HG03469 (cell line): ENCODE data around the gene CACNG7.

Experiments used
- ATAC-seq: cut with Tn5 transposase; IDR thresholded peaks from one replicate; pipeline ENCODE4 v1.9.1; 2021; ENCODE audit warnings: mild to moderate bottlenecking, moderate library complexity, moderate number of reproducible peaks; ENCODE audit not compliant: unreplicated experiment

Gene CACNG7

DNA sequence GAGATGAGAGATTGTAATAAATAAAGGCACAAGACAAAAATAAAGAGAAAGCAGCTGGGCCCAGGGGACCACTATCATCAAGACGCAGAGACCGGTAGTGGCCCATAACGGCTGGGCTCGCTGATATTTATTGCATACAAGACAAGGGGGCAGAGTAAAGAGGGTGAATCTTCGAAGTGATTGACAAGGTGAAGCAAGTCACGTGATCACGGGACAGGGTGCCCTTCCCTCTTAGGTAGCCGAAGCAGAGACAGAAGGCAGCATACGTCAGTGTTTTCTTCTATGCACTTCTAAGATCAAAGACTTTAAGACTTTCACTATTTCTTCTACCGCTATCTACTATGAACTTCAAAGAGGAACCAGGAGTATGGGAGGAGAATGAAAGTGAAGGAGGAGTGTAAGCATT, 31.7 kb upstream of the CACNG7 start:
- ATAC-seq: no peak

DNA sequence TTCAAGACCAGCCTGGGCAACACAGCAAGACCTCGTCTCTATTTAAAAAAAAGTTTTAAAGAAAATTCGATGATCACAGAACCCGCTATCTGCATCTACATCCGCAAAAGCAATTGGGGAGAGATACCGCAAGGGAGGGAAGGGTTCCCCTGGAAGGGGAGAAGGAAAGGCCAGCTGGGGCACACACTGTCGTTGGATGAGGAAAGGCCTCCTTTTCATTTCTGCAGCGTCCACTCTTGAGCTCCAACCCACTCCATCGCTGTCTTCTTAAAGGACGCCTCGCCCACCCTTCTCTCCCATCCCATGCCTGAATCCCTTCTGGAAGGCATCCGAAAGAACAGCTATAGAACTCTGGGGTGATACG, 30.3 kb upstream of the CACNG7 start:
- no peak for ATAC-seq

DNA sequence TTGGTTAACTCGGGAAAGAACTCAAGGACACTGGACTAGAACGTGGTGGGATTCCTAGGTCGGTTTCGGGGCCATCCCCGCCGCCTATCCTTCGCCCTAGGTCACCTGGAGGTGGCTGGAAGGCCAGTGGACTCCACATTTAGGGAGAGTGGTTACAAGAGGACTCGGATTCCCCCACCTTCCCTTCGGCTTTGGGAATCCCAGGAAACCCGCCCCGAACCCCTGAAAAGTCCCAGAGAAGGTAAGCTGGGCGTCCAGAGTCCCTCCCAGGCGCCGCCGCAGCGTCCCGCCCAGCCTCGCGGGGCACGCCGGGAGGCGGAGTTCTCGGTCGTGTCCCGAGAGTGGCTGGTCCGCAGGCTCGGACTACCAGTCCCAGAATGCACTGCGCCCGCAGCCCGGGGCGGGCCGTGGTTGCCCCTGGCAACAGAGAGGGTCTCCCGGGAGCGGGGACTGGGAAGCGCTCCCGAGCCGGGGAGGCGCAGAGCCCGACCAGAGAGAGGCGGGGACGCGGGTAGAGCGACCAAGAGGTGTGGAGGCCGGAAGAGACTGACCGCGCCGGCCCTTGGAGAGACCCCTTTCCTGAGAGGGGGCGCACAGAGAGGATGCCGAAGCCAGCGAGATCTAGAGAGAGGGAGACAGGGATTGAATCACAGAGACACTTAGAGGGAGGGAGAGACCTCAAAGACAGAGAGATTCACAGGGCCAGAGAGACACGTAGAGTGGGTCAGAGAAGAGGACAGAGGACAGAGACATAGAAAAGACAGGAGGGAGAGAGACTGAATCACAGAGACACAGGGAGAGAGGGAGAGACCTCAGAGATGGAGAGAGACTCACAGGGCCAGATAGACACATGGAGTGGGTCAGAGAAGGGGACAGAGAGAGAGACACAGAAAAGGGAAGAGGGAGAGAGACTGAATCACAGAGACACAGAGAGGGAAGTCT, 29.7 kb upstream of the CACNG7 start:
- ATAC-seq: peak; percentile 78

DNA sequence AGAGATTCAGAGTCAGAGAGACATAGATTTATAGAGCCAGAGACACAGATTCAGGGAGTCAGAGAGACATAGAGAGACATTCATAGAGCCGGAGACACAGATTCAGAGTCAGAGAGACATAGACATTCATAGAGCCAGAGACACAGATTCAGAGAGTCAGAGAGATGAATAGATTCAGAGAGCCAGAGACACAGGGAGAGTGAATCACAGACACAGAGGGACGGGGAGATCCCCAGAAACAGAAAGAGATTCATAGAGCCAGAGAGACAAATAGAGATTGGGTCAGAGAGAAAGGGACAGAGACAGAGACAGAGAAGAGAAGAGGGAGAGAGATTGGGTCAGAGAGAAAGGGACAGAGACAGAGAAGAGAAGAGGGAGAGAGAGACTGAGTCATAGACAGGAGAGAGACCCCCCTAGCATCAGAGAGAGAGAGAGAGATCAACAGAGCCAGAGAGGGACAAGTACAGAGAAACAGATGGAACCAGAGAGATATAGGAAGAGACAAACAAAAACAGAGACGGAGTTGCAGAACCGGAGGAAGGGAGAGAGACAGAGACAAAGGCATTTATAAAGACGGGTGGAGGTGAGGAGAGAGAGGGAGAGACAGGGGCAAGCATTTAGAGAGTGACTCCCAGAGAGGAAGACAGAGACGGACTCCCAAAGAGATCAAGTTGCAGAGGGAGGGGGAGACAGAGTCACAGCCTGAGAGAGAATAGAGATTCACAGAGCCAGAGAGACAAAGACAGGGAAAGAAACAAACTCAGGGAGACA, 28.2 kb upstream of the CACNG7 start:
- ATAC-seq: no peak

DNA sequence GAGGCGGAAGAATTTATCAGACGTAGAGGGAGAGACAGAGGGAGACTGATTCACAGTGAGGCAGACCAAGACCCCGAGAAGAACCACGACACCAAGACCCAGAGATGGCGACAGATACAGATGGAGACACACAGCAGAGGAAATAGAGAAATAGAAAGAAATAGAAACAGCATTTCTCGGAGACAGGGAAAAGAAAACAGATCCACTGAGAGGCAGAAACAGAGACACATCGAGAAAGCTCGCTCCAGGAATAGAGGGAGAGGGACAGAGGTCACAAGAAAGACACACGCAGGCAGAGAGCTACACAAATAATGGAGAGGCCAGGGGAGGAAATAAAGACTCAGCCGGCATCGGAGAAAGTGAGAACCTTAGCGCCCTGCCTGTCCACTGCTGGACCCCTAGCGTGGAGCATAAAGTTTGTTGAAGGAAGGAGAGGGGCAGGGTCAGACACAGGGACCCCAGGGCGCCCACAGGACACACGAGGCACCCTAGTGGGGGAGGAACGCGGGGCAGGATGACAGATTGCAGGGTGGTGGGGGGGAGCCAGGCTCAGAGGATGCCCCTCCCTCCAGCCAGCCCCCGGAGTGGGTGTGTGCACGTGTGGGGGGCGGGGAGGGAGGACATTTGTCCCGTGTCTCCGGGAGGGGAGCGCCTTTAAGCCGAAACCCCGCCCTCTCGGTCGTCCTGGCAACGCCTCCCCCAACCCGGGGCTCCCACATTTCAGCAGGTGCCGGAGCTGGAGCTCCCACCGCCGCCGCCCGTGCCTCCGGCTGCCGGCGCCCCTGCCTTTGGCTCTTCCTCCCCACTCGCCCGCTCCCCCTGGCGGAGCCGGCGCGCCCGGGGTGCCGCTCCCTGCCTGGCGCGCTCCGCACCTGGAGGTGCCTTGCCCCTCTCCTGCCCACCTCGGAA, 27.3 kb upstream of the CACNG7 start, which contains the start of gene PRKCG:
TSS of gene PRKCG (plus strand) at position 716 of the 909 bp plus-strand sequence. CDS start 298 bp downstream, outside the sequence.
- no peak for ATAC-seq

DNA sequence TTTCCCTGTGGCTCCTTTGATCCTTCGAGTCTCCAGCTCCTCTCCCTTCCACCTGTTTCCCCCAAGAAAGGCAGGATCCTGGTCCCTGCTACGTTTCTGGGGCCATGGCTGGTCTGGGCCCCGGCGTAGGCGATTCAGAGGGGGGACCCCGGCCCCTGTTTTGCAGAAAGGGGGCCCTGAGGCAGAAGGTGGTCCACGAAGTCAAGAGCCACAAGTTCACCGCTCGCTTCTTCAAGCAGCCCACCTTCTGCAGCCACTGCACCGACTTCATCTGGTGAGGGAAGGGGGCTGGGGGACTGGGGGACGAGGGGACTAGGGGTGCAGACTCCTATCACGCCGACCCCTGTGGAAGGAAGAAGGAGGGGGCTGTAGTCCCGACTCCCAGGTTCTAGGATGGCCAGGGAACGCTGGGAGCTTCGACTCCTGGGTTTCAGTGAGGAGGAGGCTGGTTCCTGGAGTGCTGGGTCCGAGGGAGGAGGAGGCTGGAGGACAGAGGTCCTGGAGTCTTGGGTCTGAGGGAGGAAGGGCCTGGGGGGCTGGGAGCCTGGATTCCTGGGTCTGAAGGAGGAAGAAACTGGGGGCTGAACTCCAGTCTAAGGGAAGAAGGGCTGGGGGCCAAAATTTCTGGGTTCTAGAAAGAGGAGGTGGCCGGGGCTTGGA, 26.6 kb upstream of the CACNG7 start:
- no peak for ATAC-seq

DNA sequence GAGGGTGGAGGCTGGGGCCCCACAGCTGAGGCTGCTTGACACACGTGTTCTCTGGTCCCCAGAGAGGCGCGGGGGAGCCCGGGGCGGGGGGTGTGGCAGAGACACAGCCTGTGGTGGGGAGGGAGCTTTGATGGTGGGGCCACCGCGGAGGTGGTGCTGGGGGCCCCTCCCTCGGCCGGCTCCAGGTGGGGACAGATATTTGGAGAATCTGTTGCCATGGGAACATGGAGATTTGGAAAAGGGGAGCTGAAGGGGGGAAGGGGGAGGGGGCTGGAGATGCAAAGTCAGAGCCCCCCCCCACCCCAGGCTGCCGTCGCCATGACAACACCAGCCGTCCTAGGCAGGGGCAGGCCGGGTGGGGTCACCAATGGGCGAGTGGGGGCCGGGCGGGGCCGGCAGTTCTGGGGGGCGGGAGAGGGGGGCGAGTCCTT, 25.8 kb upstream of the CACNG7 start:
- no peak for ATAC-seq

DNA sequence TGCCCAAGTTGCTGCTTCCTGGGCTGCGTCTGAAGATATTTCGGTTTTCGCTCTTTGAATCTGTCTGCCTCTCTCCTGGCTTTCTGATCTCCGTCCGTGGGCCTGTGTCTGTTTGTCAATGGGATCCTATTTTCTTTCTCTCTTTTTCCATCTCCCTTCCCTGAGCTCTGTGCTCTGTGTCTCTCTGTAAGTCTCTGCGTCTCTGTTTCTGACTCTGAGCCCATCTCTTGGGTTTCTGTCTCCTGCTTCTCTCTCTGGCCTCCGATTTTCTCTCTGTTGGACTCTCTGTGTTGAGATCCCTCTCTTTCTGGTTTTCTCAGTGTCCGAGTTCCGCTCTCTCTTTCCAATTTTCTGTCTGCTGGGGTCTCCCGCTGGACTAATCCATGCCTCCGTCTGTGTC, 25.3 kb upstream of the CACNG7 start:
- ATAC-seq: no peak

DNA sequence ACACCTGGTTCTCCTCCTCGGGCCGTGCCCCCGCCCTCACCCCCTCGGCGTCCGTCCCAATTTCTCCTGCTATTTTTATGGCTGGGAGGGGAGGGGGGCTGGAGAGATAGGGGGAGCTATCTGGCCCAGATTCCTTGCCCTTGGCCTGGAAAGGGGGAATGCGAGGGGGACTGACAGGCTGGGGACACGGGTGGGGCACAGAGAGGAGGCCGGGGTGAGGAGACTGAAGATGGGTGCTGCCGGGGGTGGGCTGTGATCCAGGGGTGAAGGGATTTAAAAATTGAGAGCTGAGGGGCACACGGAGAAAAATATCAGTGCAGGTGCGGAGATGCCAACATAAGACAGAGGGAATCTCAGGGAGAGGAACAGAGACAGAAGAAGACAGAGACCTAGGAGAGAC, 24.8 kb upstream of the CACNG7 start:
- no peak for ATAC-seq

DNA sequence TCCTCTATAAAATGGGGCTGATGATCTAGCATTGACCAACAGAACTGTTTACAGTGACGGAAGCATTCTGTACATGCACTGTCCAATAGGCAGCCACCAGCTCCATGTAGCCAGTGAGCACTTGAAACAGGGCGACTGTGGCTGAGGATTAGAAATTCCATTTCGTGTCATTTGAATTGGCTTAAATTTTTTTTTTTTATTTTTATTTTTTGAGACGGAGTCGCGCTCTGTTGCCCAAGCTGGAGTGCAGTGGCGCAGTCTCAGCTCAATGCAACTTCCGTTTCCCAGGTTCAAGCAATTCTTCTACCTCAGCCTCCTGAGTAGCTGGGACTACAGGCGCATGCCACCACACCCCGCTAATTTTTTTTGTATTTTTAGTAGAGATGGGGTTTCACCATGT, 24.0 kb upstream of the CACNG7 start:
- ATAC-seq: no peak

DNA sequence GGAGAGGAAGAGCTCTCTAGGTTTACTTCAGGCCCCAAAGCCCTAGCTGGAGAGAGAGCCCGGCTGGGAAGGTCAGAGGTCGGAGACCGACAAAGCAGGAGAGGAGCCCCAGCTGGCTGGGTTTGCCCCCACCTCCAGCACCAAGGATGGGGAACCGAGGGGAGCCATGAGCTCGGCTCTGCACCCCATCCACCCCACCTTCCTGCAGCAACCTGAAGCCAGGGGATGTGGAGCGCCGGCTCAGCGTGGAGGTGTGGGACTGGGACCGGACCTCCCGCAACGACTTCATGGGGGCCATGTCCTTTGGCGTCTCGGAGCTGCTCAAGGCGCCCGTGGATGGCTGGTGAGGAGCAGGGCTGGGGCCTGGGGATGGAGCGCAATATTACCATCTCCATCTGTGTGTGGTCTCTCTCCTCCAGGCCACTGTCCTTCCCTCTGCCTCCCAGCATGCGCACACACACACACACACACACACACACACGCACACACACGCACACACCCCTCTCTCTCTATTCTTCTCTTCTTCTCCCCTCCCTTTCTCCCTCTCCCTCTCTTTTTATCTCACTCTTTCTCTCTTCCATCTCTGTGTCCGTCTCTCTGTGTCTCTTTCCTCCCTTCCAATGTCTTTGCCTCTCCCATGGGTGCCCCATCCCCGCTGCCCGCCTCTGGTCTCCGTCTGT, 16.6 kb upstream of the CACNG7 start:
- ATAC-seq: no peak

DNA sequence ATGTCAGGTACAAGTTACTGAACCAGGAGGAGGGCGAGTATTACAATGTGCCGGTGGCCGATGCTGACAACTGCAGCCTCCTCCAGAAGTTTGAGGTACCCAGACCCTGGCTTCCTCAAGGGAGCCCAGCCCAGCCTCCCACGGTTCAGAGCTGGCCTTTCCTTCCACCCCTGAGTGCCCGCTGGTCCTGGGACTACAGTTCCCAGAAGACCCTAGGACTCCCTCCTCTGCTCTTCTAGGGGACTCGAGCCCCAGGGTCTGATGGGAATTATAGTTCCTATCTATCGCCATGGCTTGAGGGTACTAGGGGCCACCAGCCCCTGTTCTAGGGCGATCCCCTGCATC, 16.1 kb upstream of the CACNG7 start:
- ATAC-seq: no peak

DNA sequence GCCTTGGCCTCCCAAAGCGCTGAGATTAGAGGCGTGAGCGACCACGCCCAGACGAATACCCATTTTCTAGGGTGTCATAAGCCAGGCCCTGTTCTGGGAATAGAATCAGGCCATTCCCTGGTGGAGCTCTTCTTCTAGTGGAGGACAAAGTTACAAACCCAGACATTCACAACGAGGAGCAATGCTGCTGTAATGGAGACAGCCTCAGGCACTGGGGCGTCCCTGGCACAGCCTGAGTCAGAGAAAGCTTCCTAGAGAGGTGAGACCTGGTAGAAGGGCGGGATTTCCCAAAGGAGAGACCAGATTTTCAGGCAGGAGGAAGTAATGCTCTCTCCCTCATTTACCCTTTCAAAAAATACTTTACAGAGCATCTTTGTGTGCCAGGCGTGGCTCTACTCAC, 14.4 kb upstream of the CACNG7 start:
- no peak for ATAC-seq

DNA sequence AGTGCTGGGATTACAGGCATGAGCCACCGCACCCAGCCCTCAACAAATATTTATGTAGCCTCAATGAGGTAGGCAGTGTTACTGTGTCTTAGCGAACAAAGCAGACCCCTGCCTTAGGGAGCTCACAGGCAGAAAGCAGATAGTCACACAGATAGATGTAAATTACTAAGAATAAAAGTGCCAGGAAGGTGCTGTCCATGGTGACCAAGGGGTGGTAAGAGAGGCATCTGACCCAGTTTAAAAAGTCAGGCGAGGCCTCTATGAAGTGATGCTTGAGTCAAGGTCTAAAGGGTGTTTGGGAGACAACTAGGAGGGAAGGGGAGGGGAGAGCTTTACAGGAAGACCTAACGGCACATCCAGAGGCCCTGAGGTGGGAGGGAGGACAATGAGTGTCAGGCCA, 12.4 kb upstream of the CACNG7 start:
- no peak for ATAC-seq

DNA sequence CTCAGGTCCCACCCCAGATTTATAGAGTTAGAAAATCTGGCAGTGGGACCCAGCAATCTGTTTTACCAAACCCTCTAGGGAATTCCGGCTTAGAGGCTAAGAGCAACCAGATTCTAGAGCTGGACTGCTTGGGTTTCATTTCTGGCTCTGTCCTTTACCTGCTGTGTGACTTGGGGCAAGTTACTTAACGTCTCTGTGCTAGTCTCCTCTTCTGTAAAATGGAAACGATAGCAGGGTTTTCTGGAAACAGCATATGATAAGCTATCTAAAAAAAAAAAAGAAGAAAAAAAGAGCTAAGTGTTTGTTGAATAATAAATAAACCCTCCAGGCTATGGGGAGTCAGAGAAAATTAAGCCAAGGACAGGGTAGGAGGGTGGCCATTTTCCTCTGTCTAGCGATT, 11.6 kb upstream of the CACNG7 start:
- no peak for ATAC-seq

DNA sequence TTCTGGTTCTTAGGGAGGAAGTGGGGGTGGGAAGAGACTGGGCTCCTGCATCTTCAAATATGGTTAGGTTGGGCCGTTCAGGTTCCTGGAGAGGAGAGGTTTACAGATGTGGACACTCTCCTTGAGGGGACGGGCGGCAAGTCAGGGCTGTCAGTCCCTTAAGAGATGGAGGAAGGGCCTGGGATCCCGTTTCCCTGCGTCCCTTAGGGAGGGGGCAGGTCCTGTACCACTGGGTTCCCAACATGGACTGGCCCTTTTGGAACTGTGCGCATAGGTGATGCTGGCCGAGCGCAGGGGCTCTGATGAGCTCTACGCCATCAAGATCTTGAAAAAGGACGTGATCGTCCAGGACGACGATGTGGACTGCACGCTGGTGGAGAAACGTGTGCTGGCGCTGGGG, 10.9 kb upstream of the CACNG7 start:
- ATAC-seq: no peak

DNA sequence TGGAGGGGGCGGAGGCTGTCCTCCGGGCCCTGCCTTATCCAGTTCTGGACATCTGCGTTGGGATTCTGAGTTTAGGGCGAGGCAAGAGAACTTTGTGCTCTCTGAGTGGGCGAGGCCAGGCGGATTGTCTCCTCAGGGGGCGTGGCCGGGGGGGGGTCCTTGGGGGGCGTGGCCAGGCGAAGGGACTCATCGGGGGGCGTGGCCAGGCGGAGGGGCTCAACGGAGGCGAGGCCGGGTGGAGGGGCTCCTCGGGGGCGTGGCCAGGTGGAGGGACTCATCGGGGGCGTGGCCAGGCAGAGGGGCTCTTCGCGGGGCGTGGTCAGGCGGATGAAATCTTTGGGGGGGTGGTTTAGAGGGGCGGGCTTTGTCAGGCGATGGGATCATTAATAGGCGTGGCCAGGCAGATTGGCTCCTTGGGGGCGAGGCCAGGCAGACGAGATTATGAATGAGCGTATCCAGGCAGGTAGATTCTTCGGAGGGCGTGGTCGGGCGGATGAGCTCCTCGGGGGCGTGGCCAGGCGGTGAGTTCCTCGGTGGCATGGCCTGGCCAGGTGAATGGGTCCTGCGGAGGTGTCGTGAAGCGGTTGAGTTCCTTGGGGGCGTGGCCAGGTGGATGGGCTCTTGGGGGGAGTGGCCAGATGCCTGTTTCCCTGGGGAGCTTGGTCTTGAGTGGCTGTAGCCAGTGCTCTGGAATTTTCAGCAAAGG, 10.3 kb upstream of the CACNG7 start:
- no peak for ATAC-seq

DNA sequence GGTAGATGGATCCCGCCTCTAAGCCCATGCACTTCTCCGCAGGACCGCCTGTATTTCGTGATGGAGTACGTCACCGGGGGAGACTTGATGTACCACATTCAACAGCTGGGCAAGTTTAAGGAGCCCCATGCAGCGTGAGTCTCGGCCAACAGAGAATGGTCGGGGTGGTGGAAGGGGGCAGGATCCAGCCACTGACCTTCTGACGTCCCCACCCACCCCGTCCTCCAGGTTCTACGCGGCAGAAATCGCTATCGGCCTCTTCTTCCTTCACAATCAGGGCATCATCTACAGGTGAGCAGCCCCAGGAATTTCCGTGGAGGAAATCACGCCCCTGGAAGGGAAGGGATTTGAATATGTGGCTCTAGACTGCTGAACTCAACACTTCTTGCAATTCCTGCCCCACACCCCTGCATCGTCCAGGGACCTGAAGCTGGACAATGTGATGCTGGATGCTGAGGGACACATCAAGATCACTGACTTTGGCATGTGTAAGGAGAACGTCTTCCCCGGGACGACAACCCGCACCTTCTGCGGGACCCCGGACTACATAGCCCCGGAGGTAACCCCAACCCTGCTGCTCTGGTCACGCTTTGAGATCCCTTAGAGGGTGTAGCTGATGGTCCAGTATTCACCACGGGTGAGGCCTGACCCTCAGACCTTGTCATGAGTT, 8.8 kb upstream of the CACNG7 start:
- no peak for ATAC-seq
